ENCODE results near the gene ATP6V1F. TPM values are rescaled to one million over a fixed set of nuclear protein-coding genes. Genes with fewer than 3 reads are reported as not detected.
A peak's percentile ranks its signal among the peaks of the same experiment; 100 is the strongest.

Gene ATP6V1F
- total RNA-seq (10 to 100 TPM; 62.6 to 78.1 (median 75.5) TPM), total RNA-seq (18.9 to 59.0 (median 23.8) reads per million in 29 experiments)
- total RNA-seq (2013) = 52.6 TPM

- under 1% methylated on average over 54 of the region's 65 CpGs for WGBS (ENCODE audit: insufficient coverage)
- Histone ChIP-seq H3K4me3 (ENCODE audit: control insufficient read depth in 1 of 2, extremely low read depth in 1 of 2, low read length in 1 of 2) (peak within 1 kb of the TSS; percentile 88 to 98), H3K27ac (ENCODE audit: low read length) (peak within 1 kb of the TSS; percentile 61), H3K36me3 (ENCODE audit: control insufficient read depth in 2 of 2, extremely low read depth in 1 of 2, insufficient read depth in 1 of 2, low read length in 1 of 2) (peaks cover 0 to 16% of the 10 kb centered on the region in 2 donors), H3K4me1 (ENCODE audit: control insufficient read depth in 1 of 2, extremely low read depth in 1 of 2, insufficient read depth in 2 of 2, low read length in 2 of 2) (peaks cover 5 to 26% of the 10 kb centered on the region in 2 experiments), H3K27me3 (replicated peaks in 1 of 2; ENCODE audit: control insufficient read depth in 2 of 2, extremely low read depth in 1 of 2, insufficient read depth in 2 of 2, low read length in 1 of 2) (no peaks in the 10 kb centered on the region), H3K9me3 (no peaks in the 10 kb centered on the region)
- H3K9me3 Mint-ChIP-seq = no peaks in the 10 kb centered on the region
- CTCF ChIA-PET = interaction anchor here (0.6 to 2.0 kb wide), 7 partner anchors 19 to 359 kb away, joined by 3 to 9 read pairs (median 3); no protein-coding TSS in a partner anchor
- ATAC-seq (replicated peaks in 1 of 4) (peak; percentile 92 to 95 (median 94)), DNase-seq (peak; percentile 94 to 100 (median 98))
- H3K27me3 Mint-ChIP-seq = no peaks in the 10 kb centered on the region
- POLR2A ChIA-PET = interaction anchor here in 1 of 2 donors (1.1 kb wide), 1 partner anchor 32 kb away, joined by 4 read pairs; no protein-coding TSS in a partner anchor
- peaks cover 13% of the 10 kb centered on the region for H3K36me3 Mint-ChIP-seq
- peak within 1 kb of the TSS; percentile 95 to 96 (median 96) for H3K4me3 Mint-ChIP-seq
- peak within 1 kb of the TSS; percentile 90 to 92 for H3K27ac Mint-ChIP-seq
- H3K4me1 Mint-ChIP-seq = peaks cover 26 to 36% (median 35%) of the 10 kb centered on the region in 3 donors
Measured at GRCh38 chr7:128862571-128863432, at the start of gene ATP6V1F. Gene ATP6V1F (plus strand): TSS chr7:128862856. CDS start chr7:128862905, 49 bp downstream.

GRCh38 chr7:128814499-128814898 is 48.2 kb upstream of the ATP6V1F start:
- Mint-ChIP-seq H3K9me3 (no peaks in the 10 kb centered on the region), H3K4me1 (peaks cover 0 to 5% (median 0%) of the 10 kb centered on the region in 3 donors), H3K4me3 (no peak overlapping the region), H3K36me3 (no peaks in the 10 kb centered on the region), H3K27me3 (peaks cover 0 to 4% of the 10 kb centered on the region in 2 donors), H3K27ac (no peak overlapping the region)
- H3K27me3 ChIP-seq (replicated peaks in 1 of 2; ENCODE audit: control insufficient read depth in 2 of 2, extremely low read depth in 1 of 2, insufficient read depth in 2 of 2, low read length in 1 of 2) = no peaks in the 10 kb centered on the region
- no peak for ATAC-seq (replicated peaks in 1 of 4)
- H3K27ac ChIP-seq (ENCODE audit: low read length) = no peak overlapping the region
- H3K4me3 ChIP-seq (ENCODE audit: control insufficient read depth in 1 of 2, extremely low read depth in 1 of 2, low read length in 1 of 2) = no peak overlapping the region
- peaks cover 0 to 4% of the 10 kb centered on the region in 2 experiments for H3K4me1 ChIP-seq (ENCODE audit: control insufficient read depth in 1 of 2, extremely low read depth in 1 of 2, insufficient read depth in 2 of 2, low read length in 2 of 2)
- whole genome bisulfite sequencing (ENCODE audit: insufficient coverage) = 96% methylated on average over 4 of the region's 6 CpGs
- CTCF ChIA-PET = no interaction called here
- POLR2A ChIA-PET = no interaction called here
- DNase-seq = no peak
- H3K9me3 ChIP-seq = no peaks in the 10 kb centered on the region
- H3K36me3 ChIP-seq (ENCODE audit: control insufficient read depth in 2 of 2, extremely low read depth in 1 of 2, insufficient read depth in 1 of 2, low read length in 1 of 2) = no peaks in the 10 kb centered on the region

- H3K4me1 ChIP-seq (ENCODE audit: control insufficient read depth in 1 of 2, extremely low read depth in 1 of 2, insufficient read depth in 2 of 2, low read length in 2 of 2) = peaks cover 0 to 12% of the 10 kb centered on the region in 2 experiments
- DNase-seq (no peak), ATAC-seq (replicated peaks in 1 of 4) (no peak)
- H3K27me3 ChIP-seq (replicated peaks in 1 of 2; ENCODE audit: control insufficient read depth in 2 of 2, extremely low read depth in 1 of 2, insufficient read depth in 2 of 2, low read length in 1 of 2) = no peaks in the 10 kb centered on the region
- Mint-ChIP-seq H3K27me3 (peaks cover 0 to 4% of the 10 kb centered on the region in 2 donors), H3K9me3 (no peaks in the 10 kb centered on the region), H3K27ac (no peak overlapping the region), H3K36me3 (no peaks in the 10 kb centered on the region), H3K4me3 (no peak overlapping the region), H3K4me1 (peaks cover 4 to 13% (median 6%) of the 10 kb centered on the region in 3 donors)
- no peak overlapping the region for H3K27ac ChIP-seq (ENCODE audit: low read length)
- no peaks in the 10 kb centered on the region for H3K9me3 ChIP-seq
- POLR2A ChIA-PET = no interaction called here
- no peaks in the 10 kb centered on the region for H3K36me3 ChIP-seq (ENCODE audit: control insufficient read depth in 2 of 2, extremely low read depth in 1 of 2, insufficient read depth in 1 of 2, low read length in 1 of 2)
- CTCF ChIA-PET = interaction anchor here in 1 of 2 donors (0.8 kb wide), 1 partner anchor 68 kb away, joined by 3 read pairs; no protein-coding TSS in a partner anchor
- no peak overlapping the region for H3K4me3 ChIP-seq (ENCODE audit: control insufficient read depth in 1 of 2, extremely low read depth in 1 of 2, low read length in 1 of 2)
- WGBS (ENCODE audit: insufficient coverage) = 83% methylated on average over 1 of the region's 7 CpGs
Measured at GRCh38 chr7:128815289-128815942, 47.2 kb upstream of the ATP6V1F start.

- ChIA-PET CTCF (no interaction called here), POLR2A (interaction anchor here in 1 of 2 donors (0.6 kb wide), 1 partner anchor 471 kb away, joined by 3 read pairs; no protein-coding TSS in a partner anchor)
- no peak overlapping the region for H3K27ac ChIP-seq (ENCODE audit: low read length)
- H3K4me1 ChIP-seq (ENCODE audit: control insufficient read depth in 1 of 2, extremely low read depth in 1 of 2, insufficient read depth in 2 of 2, low read length in 2 of 2) = peaks cover 0 to 14% of the 10 kb centered on the region in 2 experiments
- no CpG with 5 or more reads among the region's 3 CpGs for WGBS (ENCODE audit: insufficient coverage)
- H3K4me3 Mint-ChIP-seq = no peak overlapping the region
- H3K4me1 Mint-ChIP-seq = peaks cover 7 to 13% (median 9%) of the 10 kb centered on the region in 3 donors
- H3K27ac Mint-ChIP-seq = no peak overlapping the region
- ATAC-seq (replicated peaks in 1 of 4) = no peak
- H3K27me3 Mint-ChIP-seq = peaks cover 1 to 4% of the 10 kb centered on the region in 2 donors
- H3K4me3 ChIP-seq (ENCODE audit: control insufficient read depth in 1 of 2, extremely low read depth in 1 of 2, low read length in 1 of 2) = no peak overlapping the region
- no peaks in the 10 kb centered on the region for H3K27me3 ChIP-seq (replicated peaks in 1 of 2; ENCODE audit: control insufficient read depth in 2 of 2, extremely low read depth in 1 of 2, insufficient read depth in 2 of 2, low read length in 1 of 2)
- no peaks in the 10 kb centered on the region for H3K36me3 ChIP-seq (ENCODE audit: control insufficient read depth in 2 of 2, extremely low read depth in 1 of 2, insufficient read depth in 1 of 2, low read length in 1 of 2)
- no peaks in the 10 kb centered on the region for H3K9me3 Mint-ChIP-seq
- no peaks in the 10 kb centered on the region for H3K36me3 Mint-ChIP-seq
- no peak for DNase-seq
- H3K9me3 ChIP-seq = no peaks in the 10 kb centered on the region
Measured at GRCh38 chr7:128818694-128819093, 44.0 kb upstream of the ATP6V1F start.

GRCh38 chr7:128821724-128822123 is 40.9 kb upstream of the ATP6V1F start:
- Histone ChIP-seq H3K4me3 (ENCODE audit: control insufficient read depth in 1 of 2, extremely low read depth in 1 of 2, low read length in 1 of 2) (no peak overlapping the region), H3K27ac (ENCODE audit: low read length) (no peak overlapping the region), H3K9me3 (no peaks in the 10 kb centered on the region), H3K27me3 (replicated peaks in 1 of 2; ENCODE audit: control insufficient read depth in 2 of 2, extremely low read depth in 1 of 2, insufficient read depth in 2 of 2, low read length in 1 of 2) (peaks cover 0 to 12% of the 10 kb centered on the region in 2 experiments), H3K36me3 (ENCODE audit: control insufficient read depth in 2 of 2, extremely low read depth in 1 of 2, insufficient read depth in 1 of 2, low read length in 1 of 2) (no peaks in the 10 kb centered on the region), H3K4me1 (ENCODE audit: control insufficient read depth in 1 of 2, extremely low read depth in 1 of 2, insufficient read depth in 2 of 2, low read length in 2 of 2) (peaks cover 0 to 14% of the 10 kb centered on the region in 2 experiments)
- ATAC-seq (replicated peaks in 1 of 4) (no peak), DNase-seq (no peak)
- 100% methylated on average over 3 of the region's 4 CpGs for WGBS (ENCODE audit: insufficient coverage)
- H3K4me3 Mint-ChIP-seq = no peak overlapping the region
- peaks cover 7 to 13% (median 9%) of the 10 kb centered on the region in 3 donors for H3K4me1 Mint-ChIP-seq
- no peak overlapping the region for H3K27ac Mint-ChIP-seq
- CTCF ChIA-PET = no interaction called here
- no peaks in the 10 kb centered on the region for H3K9me3 Mint-ChIP-seq
- no peaks in the 10 kb centered on the region for H3K36me3 Mint-ChIP-seq
- H3K27me3 Mint-ChIP-seq = peaks cover 13 to 15% of the 10 kb centered on the region in 2 donors
- POLR2A ChIA-PET = no interaction called here

GRCh38 chr7:128826512-128826911 is 36.1 kb upstream of the ATP6V1F start:
- Histone ChIP-seq H3K4me1 (ENCODE audit: control insufficient read depth in 1 of 2, extremely low read depth in 1 of 2, insufficient read depth in 2 of 2, low read length in 2 of 2) (peaks cover 2 to 20% of the 10 kb centered on the region in 2 experiments), H3K27ac (ENCODE audit: low read length) (no peak overlapping the region), H3K9me3 (no peaks in the 10 kb centered on the region), H3K4me3 (ENCODE audit: control insufficient read depth in 1 of 2, extremely low read depth in 1 of 2, low read length in 1 of 2) (no peak overlapping the region), H3K27me3 (replicated peaks in 1 of 2; ENCODE audit: control insufficient read depth in 2 of 2, extremely low read depth in 1 of 2, insufficient read depth in 2 of 2, low read length in 1 of 2) (peaks cover 0 to 56% of the 10 kb centered on the region in 2 experiments), H3K36me3 (ENCODE audit: control insufficient read depth in 2 of 2, extremely low read depth in 1 of 2, insufficient read depth in 1 of 2, low read length in 1 of 2) (no peaks in the 10 kb centered on the region)
- no peak for ATAC-seq (replicated peaks in 1 of 4)
- H3K4me1 Mint-ChIP-seq = peaks cover 12 to 15% (median 14%) of the 10 kb centered on the region in 3 donors
- no peak for DNase-seq
- H3K9me3 Mint-ChIP-seq = no peaks in the 10 kb centered on the region
- H3K4me3 Mint-ChIP-seq = no peak overlapping the region
- no peaks in the 10 kb centered on the region for H3K36me3 Mint-ChIP-seq
- ChIA-PET CTCF (no interaction called here), POLR2A (no interaction called here)
- peaks cover 34 to 53% of the 10 kb centered on the region in 2 donors for H3K27me3 Mint-ChIP-seq
- no CpG with 5 or more reads among the region's 4 CpGs for WGBS (ENCODE audit: insufficient coverage)
- no peak overlapping the region for H3K27ac Mint-ChIP-seq
